GM23338 (cell line): ENCODE measurements around the gene ARRB1. TPM values are rescaled to one million over a fixed set of nuclear protein-coding genes. Genes with fewer than 3 reads are reported as not detected.

Experiments
- ATAC-seq: fragments of 200-7000 bp; cut with Tn5 transposase; 3 replicates; pipeline ENCODE4 v1.9.1; 2020
- DNase-seq: peaks from one replicate; pipeline ENCODE4 v3.0.0-alpha.2; 2015; ENCODE audit warnings: low spot score
- H2AFZ ChIP-seq: fragments of 200-600 bp; sonication (generic); 2 replicates; pipeline ENCODE4 v1.8.0; 2016; ENCODE audit warnings: antibody characterized with exemption, mild to moderate bottlenecking, moderate library complexity
- H3F3A ChIP-seq: fragments of 200-600 bp; sonication (generic); replicated peaks from 2 replicates; pipeline ENCODE4 v1.8.0; 2017; ENCODE audit warnings: antibody characterized with exemption, mixed run types, low read depth
- H3K27ac ChIP-seq: fragments of 200-600 bp; sonication (generic); 2 replicates; pipeline ENCODE4 v1.6.1; 2016; ENCODE audit warnings: low read depth
- H3K27me3 ChIP-seq: fragments of 200-600 bp; sonication (generic); 2 replicates; pipeline ENCODE4 v1.8.0; 2016; ENCODE audit warnings: mild to moderate bottlenecking, mixed run types, moderate library complexity; ENCODE audit not compliant: insufficient read depth
- H3K36me3 ChIP-seq: fragments of 200-600 bp; sonication (generic); 2 replicates; pipeline ENCODE4 v1.8.0; 2016; ENCODE audit warnings: mild to moderate bottlenecking; ENCODE audit not compliant: insufficient read depth
- H3K4me1 ChIP-seq: fragments of 200-600 bp; sonication (generic); 2 replicates; pipeline ENCODE4 v1.8.0; 2016; ENCODE audit warnings: mild to moderate bottlenecking, moderate library complexity; ENCODE audit not compliant: insufficient read depth
- H3K4me2 ChIP-seq: fragments of 200-600 bp; sonication (generic); 2 replicates; pipeline ENCODE4 v1.7.1; 2017; ENCODE audit warnings: mixed run types
- H3K4me3 ChIP-seq: fragments of 200-600 bp; sonication (generic); 2 replicates; pipeline ENCODE4 v1.6.1; 2016; ENCODE audit warnings: mixed run types
- H3K79me2 ChIP-seq: fragments of 200-600 bp; sonication (generic); replicated peaks from 2 replicates; pipeline ENCODE4 v1.8.0; 2017; ENCODE audit warnings: mild to moderate bottlenecking; ENCODE audit not compliant: insufficient read depth
- H3K9me2 ChIP-seq: fragments of 200-600 bp; sonication (generic); 2 replicates; pipeline ENCODE4 v1.8.0; 2017; ENCODE audit not compliant: insufficient read depth
- H4K20me1 ChIP-seq: fragments of 200-600 bp; sonication (generic); replicated peaks from 2 replicates; pipeline ENCODE4 v1.8.0; 2017; ENCODE audit warnings: mild to moderate bottlenecking; ENCODE audit not compliant: insufficient read depth
- H3K27ac Mint-ChIP-seq: 2 replicates; pipeline ENCODE4 v1.8.0; 2020; ENCODE audit warnings: inconsistent platforms, mild to moderate bottlenecking, moderate library complexity, mixed read lengths
- H3K27me3 Mint-ChIP-seq: 3 replicates; pipeline ENCODE4 v1.8.0; 2022; ENCODE audit warnings: low read depth, mild to moderate bottlenecking, moderate library complexity, mixed read lengths, inconsistent platforms; ENCODE audit not compliant: insufficient read depth, poor library complexity
- H3K36me3 Mint-ChIP-seq: 3 replicates; pipeline ENCODE4 v1.8.0; 2021; ENCODE audit warnings: low read depth, mild to moderate bottlenecking, inconsistent platforms, moderate library complexity, mixed read lengths
- H3K4me1 Mint-ChIP-seq: 3 replicates; pipeline ENCODE4 v1.8.0; 2020; ENCODE audit warnings: mild to moderate bottlenecking, inconsistent platforms, mixed read lengths
- H3K4me3 Mint-ChIP-seq: 3 replicates; pipeline ENCODE4 v1.8.0; 2021; ENCODE audit warnings: moderate library complexity, mild to moderate bottlenecking, inconsistent platforms, mixed read lengths
- H3K9me3 Mint-ChIP-seq: 3 replicates; pipeline ENCODE4 v1.8.0; 2020; ENCODE audit warnings: moderate library complexity, mild to moderate bottlenecking, inconsistent platforms, mixed read lengths
- CREB1 ChIP-seq: fragments of 250-450 bp; sonication (Bioruptor Pico); IDR thresholded peaks from 2 replicates; pipeline ENCODE4 v1.5.0; 2020; ENCODE audit warnings: low read depth, mild to moderate bottlenecking, moderate library complexity
- EZH2 ChIP-seq: fragments of 200-600 bp; sonication (generic); IDR thresholded peaks from one replicate; pipeline ENCODE4 v1.8.0; 2017; ENCODE audit warnings: antibody characterized with exemption, mild to moderate bottlenecking, low read depth; ENCODE audit not compliant: unreplicated experiment
- JUNB ChIP-seq: IDR thresholded peaks from one replicate; pipeline ENCODE4 v1.6.1; 2016; ENCODE audit warnings: antibody characterized with exemption; ENCODE audit not compliant: unreplicated experiment
- POLR2AphosphoS5 ChIP-seq: IDR thresholded peaks from 2 replicates; pipeline ENCODE4 v1.6.1; 2016; ENCODE audit warnings: antibody characterized with exemption, low read depth
- STAT1 ChIP-seq: IDR thresholded peaks from one replicate; pipeline ENCODE4 v1.6.1; 2016; ENCODE audit warnings: antibody characterized with exemption; ENCODE audit not compliant: unreplicated experiment
- ZNF331 ChIP-seq: fragments of 250-450 bp; sonication (Bioruptor Pico); IDR thresholded peaks from 2 replicates; pipeline ENCODE4 v1.5.0; 2020; ENCODE audit warnings: low read depth, mild to moderate bottlenecking, moderate library complexity
- ZNF462 ChIP-seq: fragments of 250-450 bp; sonication (Bioruptor Pico); IDR thresholded peaks from 2 replicates; pipeline ENCODE4 v1.5.0; 2020; ENCODE audit warnings: mild to moderate bottlenecking, moderate library complexity
- polyA plus RNA-seq: library from polyadenylated mRNA; unstranded; fragments of >200 nt; fragmentation: Nextera tagmentation; extraction: Ambion mirVana; gene quantifications from 2 replicates; pipeline ENCODE4 v1.2.1, GENCODE V29; 2016
- total RNA-seq: library from RNA; depleted of rRNA; stranded (reverse); fragments of >200 nt; shearing (Covaris generic); gene quantifications from 2 replicates; pipeline ENCODE4 v1.2.3, GENCODE V29; 2014
- TF ChIP-seq, protein P1 (sequence below), 2 experiments: fragments of 200-600 bp in 1 of 2; sonication (generic) in 1 of 2; conservative IDR thresholded peaks; 2 replicates each; pipeline versions ENCODE4 v1.5.1 to v1.6.1; 2016 to 2017; ENCODE audit warnings: antibody characterized with exemption in 2 of 2, low read depth in 2 of 2, mild to moderate bottlenecking in 2 of 2, moderate library complexity in 1 of 2

Gene ARRB1
- total and polyA plus RNA-seq, 2 experiments from 2014 or later: 6.3 to 11.1 TPM

- no peak for TF ChIP-seq ZNF462 (CRISPR knock-in tag)
- TF ChIP-seq STAT1: no peak
- no peak for TF ChIP-seq POLR2AphosphoS5
These were observed 63.9 kb downstream of the ARRB1 start (continued) for GRCh38 chr11:75287579-75287978.

DNA sequence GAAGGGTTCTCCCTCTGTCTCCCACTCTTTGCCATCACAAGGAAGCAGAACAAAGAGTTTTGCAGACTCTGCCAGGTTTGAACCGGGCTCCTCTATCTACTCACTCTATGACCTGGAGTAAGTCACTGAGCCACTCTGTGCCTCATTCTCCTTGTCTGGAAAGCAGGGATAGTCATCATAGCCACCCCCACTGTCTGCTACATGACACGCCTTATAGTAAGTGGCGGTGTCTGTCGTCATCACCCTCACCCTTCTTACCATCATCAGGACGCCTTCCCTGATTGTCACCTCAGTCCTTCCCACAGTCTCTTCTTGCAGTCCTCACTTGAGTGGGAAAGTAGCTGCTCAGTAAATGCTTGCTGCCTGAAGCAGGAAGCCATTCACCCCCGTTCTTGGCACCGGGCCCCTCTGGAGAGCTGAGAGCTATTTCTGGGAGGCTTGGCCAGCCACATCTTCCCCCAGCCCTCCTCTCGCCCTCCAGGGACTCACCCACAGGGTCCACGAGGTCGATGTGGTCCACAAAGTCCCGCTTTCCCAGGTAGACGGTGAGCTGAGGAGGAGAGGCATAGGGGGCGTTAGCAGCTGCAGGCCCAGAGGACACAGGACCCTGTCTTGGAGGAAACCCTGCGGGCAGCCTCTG, 64.5 kb downstream of the ARRB1 start:
- peaks cover 62% of the 10 kb centered on the region for H3K36me3 Mint-ChIP-seq
- H3K27ac Mint-ChIP-seq: no peak overlapping the region; the same call in 1 of the 2 replicates
- no peaks in the 10 kb centered on the region for H3K36me3 ChIP-seq

More for the DNA sequence above, 64.5 kb downstream of the ARRB1 start:
- no peaks in the 10 kb centered on the region for H4K20me1 ChIP-seq
- no peaks in the 10 kb centered on the region for H3F3A ChIP-seq
- H3K9me2 ChIP-seq: no peaks in the 10 kb centered on the region
- Mint-ChIP-seq H3K9me3 (no peaks in the 10 kb centered on the region; the same call in 2 of the 3 replicates), H3K27me3 (peaks cover 12% of the 10 kb centered on the region), H3K4me1 (peaks cover 26% of the 10 kb centered on the region), H3K4me3 (no peak overlapping the region)
- TF ChIP-seq POLR2AphosphoS5 (no peak), EZH2 (no peak), CREB1 (CRISPR knock-in tag) (no peak), ZNF331 (no peak), JUNB (no peak)
- TF ChIP-seq, protein P1, sequence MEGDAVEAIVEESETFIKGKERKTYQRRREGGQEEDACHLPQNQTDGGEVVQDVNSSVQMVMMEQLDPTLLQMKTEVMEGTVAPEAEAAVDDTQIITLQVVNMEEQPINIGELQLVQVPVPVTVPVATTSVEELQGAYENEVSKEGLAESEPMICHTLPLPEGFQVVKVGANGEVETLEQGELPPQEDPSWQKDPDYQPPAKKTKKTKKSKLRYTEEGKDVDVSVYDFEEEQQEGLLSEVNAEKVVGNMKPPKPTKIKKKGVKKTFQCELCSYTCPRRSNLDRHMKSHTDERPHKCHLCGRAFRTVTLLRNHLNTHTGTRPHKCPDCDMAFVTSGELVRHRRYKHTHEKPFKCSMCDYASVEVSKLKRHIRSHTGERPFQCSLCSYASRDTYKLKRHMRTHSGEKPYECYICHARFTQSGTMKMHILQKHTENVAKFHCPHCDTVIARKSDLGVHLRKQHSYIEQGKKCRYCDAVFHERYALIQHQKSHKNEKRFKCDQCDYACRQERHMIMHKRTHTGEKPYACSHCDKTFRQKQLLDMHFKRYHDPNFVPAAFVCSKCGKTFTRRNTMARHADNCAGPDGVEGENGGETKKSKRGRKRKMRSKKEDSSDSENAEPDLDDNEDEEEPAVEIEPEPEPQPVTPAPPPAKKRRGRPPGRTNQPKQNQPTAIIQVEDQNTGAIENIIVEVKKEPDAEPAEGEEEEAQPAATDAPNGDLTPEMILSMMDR (conservative IDR thresholded peaks at IDR 0.05; ENCODE audit: low read depth in 2 of 2): no peak
- no peaks in the 10 kb centered on the region for H3K27me3 ChIP-seq
- H3K27ac ChIP-seq: no peak overlapping the region
- no peaks in the 10 kb centered on the region for H3K4me1 ChIP-seq
- H3K4me2 ChIP-seq: no peak overlapping the region
- H2AFZ ChIP-seq: no peak overlapping the region
- no peaks in the 10 kb centered on the region for H3K79me2 ChIP-seq
- ATAC-seq (no peak), DNase-seq (no peak)
- no peak overlapping the region for H3K4me3 ChIP-seq
